H9 (cell line): ENCODE results near the gene DDX27. TPM values are rescaled to one million over a fixed set of nuclear protein-coding genes. Genes with fewer than 3 reads are reported as not detected.

Experiments
- DNase-seq: peaks from one replicate; pipeline ENCODE4 v3.0.0-alpha.2; 2017
- H2AFZ ChIP-seq: one replicate; pipeline ENCODE4 v1.6.1; 2013; ENCODE audit warnings: mild to moderate bottlenecking, low read length, control low read depth, moderate library complexity
- H2AK5ac ChIP-seq: 2 replicates; pipeline ENCODE4 v1.6.1; 2013; ENCODE audit warnings: low read length, control low read depth, mixed read lengths; ENCODE audit not compliant: insufficient read length
- H2BK120ac ChIP-seq: one replicate; pipeline ENCODE4 v1.6.1; 2013; ENCODE audit warnings: low read depth, mild to moderate bottlenecking, low read length, control low read depth, inconsistent platforms; ENCODE audit not compliant: poor library complexity, severe bottlenecking
- H2BK12ac ChIP-seq: 2 replicates; pipeline ENCODE4 v1.6.1; 2013; ENCODE audit warnings: low read length, control low read depth, mixed read lengths, low read depth; ENCODE audit not compliant: insufficient read length
- H2BK15ac ChIP-seq: 2 replicates; pipeline ENCODE4 v1.6.1; 2013; ENCODE audit warnings: low read depth, low read length, control low read depth
- H2BK20ac ChIP-seq: one replicate; pipeline ENCODE4 v1.6.1; 2013; ENCODE audit warnings: low read depth, mild to moderate bottlenecking, low read length, control low read depth, inconsistent platforms; ENCODE audit not compliant: poor library complexity, severe bottlenecking
- H2BK5ac ChIP-seq: 2 replicates; pipeline ENCODE4 v1.6.1; 2013; ENCODE audit warnings: low read length, control low read depth, mixed read lengths; ENCODE audit not compliant: insufficient read length
- H3K14ac ChIP-seq: 2 replicates; pipeline ENCODE4 v1.6.1; 2013; ENCODE audit warnings: low read length, control low read depth; ENCODE audit not compliant: insufficient read depth
- H3K18ac ChIP-seq: 2 replicates; pipeline ENCODE4 v1.6.1; 2013; ENCODE audit warnings: low read depth, mild to moderate bottlenecking, mixed read lengths, low read length, control low read depth; ENCODE audit not compliant: insufficient read length
- H3K23ac ChIP-seq: 2 replicates; pipeline ENCODE4 v1.6.1; 2013; ENCODE audit warnings: low read length, control low read depth, mixed read lengths, low read depth; ENCODE audit not compliant: insufficient read length
- H3K23me2 ChIP-seq: 2 replicates; pipeline ENCODE4 v1.6.1; 2013; ENCODE audit warnings: low read depth, mild to moderate bottlenecking, mixed read lengths, low read length, control low read depth; ENCODE audit not compliant: insufficient read length, poor library complexity, severe bottlenecking
- H3K27ac ChIP-seq: 2 replicates; pipeline ENCODE4 v1.5.1; 2013; ENCODE audit warnings: low read length, control low read depth, mixed read lengths, low read depth; ENCODE audit not compliant: insufficient read length
- H3K27me3 ChIP-seq: 2 replicates; pipeline ENCODE4 v1.6.1; 2013; ENCODE audit warnings: low read length, control low read depth, inconsistent platforms; ENCODE audit not compliant: insufficient read depth
- H3K4ac ChIP-seq: 2 replicates; pipeline ENCODE4 v1.6.1; 2013; ENCODE audit warnings: low read depth, mild to moderate bottlenecking, control low read depth, inconsistent platforms, low read length, moderate library complexity
- H3K4me1 ChIP-seq: 2 replicates; pipeline ENCODE4 v1.6.1; 2013; ENCODE audit warnings: low read length, control low read depth, inconsistent platforms; ENCODE audit not compliant: insufficient read depth
- H3K4me2 ChIP-seq: 2 replicates; pipeline ENCODE4 v1.6.1; 2013; ENCODE audit warnings: low read length, control low read depth, mixed read lengths; ENCODE audit not compliant: insufficient read length, insufficient read depth
- H3K56ac ChIP-seq: 2 replicates; pipeline ENCODE4 v1.6.1; 2013; ENCODE audit warnings: low read depth, mild to moderate bottlenecking, mixed read lengths, low read length, control low read depth; ENCODE audit not compliant: insufficient read length
- H3K79me1 ChIP-seq: 2 replicates; pipeline ENCODE4 v1.6.1; 2013; ENCODE audit warnings: low read depth, mild to moderate bottlenecking, moderate library complexity, low read length, control low read depth, inconsistent platforms; ENCODE audit not compliant: insufficient read depth, poor library complexity, severe bottlenecking
- H3K79me2 ChIP-seq: 2 replicates; pipeline ENCODE4 v1.6.1; 2013; ENCODE audit warnings: low read length, control low read depth, inconsistent platforms; ENCODE audit not compliant: insufficient read depth
- H3K9ac ChIP-seq: 2 replicates; pipeline ENCODE4 v1.6.1; 2013; ENCODE audit warnings: low read length, control low read depth, mixed read lengths; ENCODE audit not compliant: insufficient read length; ENCODE audit errors: extremely low read depth
- H3K9me3 ChIP-seq: one replicate; pipeline ENCODE4 v1.6.1; 2013; ENCODE audit warnings: low read depth, low read length, inconsistent platforms; ENCODE audit not compliant: control insufficient read depth
- H3T11ph ChIP-seq: one replicate; pipeline ENCODE4 v1.6.1; 2013; ENCODE audit warnings: mild to moderate bottlenecking, low read length, control low read depth, inconsistent platforms
- H4K20me1 ChIP-seq: one replicate; pipeline ENCODE4 v1.6.1; 2013; ENCODE audit not compliant: control insufficient read depth, insufficient read length, insufficient read depth
- H4K5ac ChIP-seq: 2 replicates; pipeline ENCODE4 v1.6.1; 2013; ENCODE audit warnings: low read depth, mild to moderate bottlenecking, mixed read lengths, low read length, control low read depth; ENCODE audit not compliant: insufficient read length
- H4K8ac ChIP-seq: replicated peaks from 2 replicates; pipeline ENCODE4 v1.6.1; 2013; ENCODE audit warnings: low read length, control low read depth, mixed read lengths, low read depth; ENCODE audit not compliant: insufficient read length
- H4K91ac ChIP-seq: 2 replicates; pipeline ENCODE4 v1.6.1; 2013; ENCODE audit warnings: low read depth, mild to moderate bottlenecking, moderate library complexity, mixed read lengths, low read length, control low read depth; ENCODE audit not compliant: insufficient read length
- H3K27ac Mint-ChIP-seq, 3 experiments: 2 replicates in 2 of 3; 3 replicates in 1 of 3; pipeline ENCODE4 v1.8.0; 2020 to 2021; ENCODE audit warnings: mixed read lengths in 3 of 3, mild to moderate bottlenecking in 1 of 3, moderate library complexity in 1 of 3
- H3K27me3 Mint-ChIP-seq: 2 replicates; pipeline ENCODE4 v1.8.0; 2021; ENCODE audit warnings: low read depth, mild to moderate bottlenecking, moderate library complexity, mixed read lengths
- H3K36me3 Mint-ChIP-seq, 3 experiments: 2 replicates in 2 of 3; 3 replicates in 1 of 3; pipeline ENCODE4 v1.8.0; 2020 to 2021; ENCODE audit warnings: low read depth in 3 of 3, mixed read lengths in 3 of 3; ENCODE audit not compliant: insufficient read depth in 1 of 3
- H3K4me1 Mint-ChIP-seq, 2 experiments: 2 replicates each; pipeline ENCODE4 v1.8.0; 2020; ENCODE audit warnings: mixed read lengths in 2 of 2
- H3K4me3 Mint-ChIP-seq, 2 experiments: 2 replicates in 1 of 2; 3 replicates in 1 of 2; pipeline ENCODE4 v1.8.0; 2020 to 2021; ENCODE audit warnings: mild to moderate bottlenecking in 2 of 2, mixed read lengths in 2 of 2, moderate library complexity in 1 of 2
- H3K9me3 Mint-ChIP-seq, 2 experiments: 2 replicates in 1 of 2; 3 replicates in 1 of 2; pipeline ENCODE4 v1.8.0; 2020; ENCODE audit warnings: mild to moderate bottlenecking in 2 of 2, mixed read lengths in 2 of 2, moderate library complexity in 1 of 2
- WGBS: extraction: QIAGEN DNeasy Blood & Tissue Kit; methylation state at CpG from one replicate; pipeline ENCODE4 v1.1.7; 2013; ENCODE audit warnings: missing lambda C conversion rate, low lambda C conversion rate, mixed read lengths; ENCODE audit not compliant: insufficient read length; ENCODE audit errors: extremely low coverage; 5-methylcytosine and 5-hydroxymethylcytosine counted together
- total RNA-seq: library from RNA; stranded (reverse); gene quantifications from 2 replicates; pipeline ENCODE4 v1.2.1, GENCODE V29; 2021
- TF ChIP-seq, protein P1 (sequence below): fragments of 200-600 bp; sonication (generic); conservative IDR thresholded peaks from 3 replicates; pipeline ENCODE4 v1.8.0; 2021; ENCODE audit warnings: antibody characterized with exemption, mild to moderate bottlenecking

Gene DDX27
- total RNA-seq, 1 experiment from 2014 or later, result 46.9 TPM

DNA sequence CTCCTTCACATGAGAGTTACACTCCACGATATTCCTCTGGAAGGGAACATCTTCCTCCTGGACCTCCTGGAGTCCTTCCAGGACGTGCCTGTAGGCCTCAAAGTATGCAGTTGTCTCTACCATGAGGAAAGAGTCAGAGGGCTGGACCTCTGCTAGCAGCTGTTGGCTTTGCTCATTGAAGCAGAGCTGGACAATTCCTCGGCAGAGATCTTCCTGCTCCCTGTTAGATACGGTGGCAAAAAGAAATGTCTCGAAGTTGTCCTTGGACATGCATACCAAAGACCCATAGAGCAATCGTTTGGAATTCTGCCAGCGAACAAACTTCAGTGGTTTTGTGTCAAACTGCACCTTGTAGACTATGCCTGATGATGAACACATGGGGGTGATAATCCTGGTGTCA lies 51.0 kb downstream of the DDX27 start:
- Histone ChIP-seq H3K9ac (no peak overlapping the region), H3K9me3 (no peaks in the 10 kb centered on the region), H3K4me1 (no peaks in the 10 kb centered on the region), H2AFZ (no peak overlapping the region), H3K18ac (no peak overlapping the region), H3K79me2 (peaks cover 8% of the 10 kb centered on the region; the same call in 1 of the 2 replicates), H3K4me2 (no peak overlapping the region), H3K23me2 (no peaks in the 10 kb centered on the region), H3T11ph (no peak overlapping the region), H2BK20ac (no peak overlapping the region), H3K4ac (no peak overlapping the region), H3K79me1 (peaks cover 6% of the 10 kb centered on the region), H2BK12ac (no peak overlapping the region), H3K27me3 (no peaks in the 10 kb centered on the region), H3K27ac (no peak overlapping the region), H4K91ac (no peak overlapping the region), H2BK5ac (no peak overlapping the region), H4K20me1 (no peaks in the 10 kb centered on the region), H3K56ac (no peak overlapping the region), H2BK15ac (no peak overlapping the region), H2BK120ac (no peak overlapping the region), H2AK5ac (no peak overlapping the region), H3K23ac (no peak overlapping the region), H4K8ac (no peak overlapping the region), H3K14ac (no peak overlapping the region), H4K5ac (no peak overlapping the region)
- WGBS, result no CpG with 5 or more reads among the region's 7 CpGs
- TF ChIP-seq, protein P1, sequence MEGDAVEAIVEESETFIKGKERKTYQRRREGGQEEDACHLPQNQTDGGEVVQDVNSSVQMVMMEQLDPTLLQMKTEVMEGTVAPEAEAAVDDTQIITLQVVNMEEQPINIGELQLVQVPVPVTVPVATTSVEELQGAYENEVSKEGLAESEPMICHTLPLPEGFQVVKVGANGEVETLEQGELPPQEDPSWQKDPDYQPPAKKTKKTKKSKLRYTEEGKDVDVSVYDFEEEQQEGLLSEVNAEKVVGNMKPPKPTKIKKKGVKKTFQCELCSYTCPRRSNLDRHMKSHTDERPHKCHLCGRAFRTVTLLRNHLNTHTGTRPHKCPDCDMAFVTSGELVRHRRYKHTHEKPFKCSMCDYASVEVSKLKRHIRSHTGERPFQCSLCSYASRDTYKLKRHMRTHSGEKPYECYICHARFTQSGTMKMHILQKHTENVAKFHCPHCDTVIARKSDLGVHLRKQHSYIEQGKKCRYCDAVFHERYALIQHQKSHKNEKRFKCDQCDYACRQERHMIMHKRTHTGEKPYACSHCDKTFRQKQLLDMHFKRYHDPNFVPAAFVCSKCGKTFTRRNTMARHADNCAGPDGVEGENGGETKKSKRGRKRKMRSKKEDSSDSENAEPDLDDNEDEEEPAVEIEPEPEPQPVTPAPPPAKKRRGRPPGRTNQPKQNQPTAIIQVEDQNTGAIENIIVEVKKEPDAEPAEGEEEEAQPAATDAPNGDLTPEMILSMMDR, result no peak
- Mint-ChIP-seq H3K9me3 (peaks cover 0 to 3% of the 10 kb centered on the region in 2 experiments; a peak in 1 of 5 replicates), H3K36me3 (peaks cover 41 to 65% (median 65%) of the 10 kb centered on the region in 3 experiments), H3K4me3 (no peak overlapping the region), H3K27me3 (no peaks in the 10 kb centered on the region), H3K4me1 (peaks cover 0 to 3% of the 10 kb centered on the region in 2 experiments; a peak in 1 of 4 replicates), H3K27ac (no peak overlapping the region)
- no peak for DNase-seq
